HPDE6-E6E7 (cell line): ENCODE measurements around the gene CCDC190.
"Not testable (repeated sequence)": the region's sequence is repeated elsewhere in the genome, so short reads cannot be mapped to it uniquely, and the experiment has no call there.

Source experiments
- DNase-seq: peaks from one replicate; pipeline ENCODE4 v3.0.0; 2011; ENCODE audit warnings: missing footprints; ENCODE audit errors: extremely low spot score

Gene CCDC190

GRCh38 chr1:162835157-162835899, 25.6 kb downstream of the CCDC190 start:
- DNase-seq = no peak

DNA sequence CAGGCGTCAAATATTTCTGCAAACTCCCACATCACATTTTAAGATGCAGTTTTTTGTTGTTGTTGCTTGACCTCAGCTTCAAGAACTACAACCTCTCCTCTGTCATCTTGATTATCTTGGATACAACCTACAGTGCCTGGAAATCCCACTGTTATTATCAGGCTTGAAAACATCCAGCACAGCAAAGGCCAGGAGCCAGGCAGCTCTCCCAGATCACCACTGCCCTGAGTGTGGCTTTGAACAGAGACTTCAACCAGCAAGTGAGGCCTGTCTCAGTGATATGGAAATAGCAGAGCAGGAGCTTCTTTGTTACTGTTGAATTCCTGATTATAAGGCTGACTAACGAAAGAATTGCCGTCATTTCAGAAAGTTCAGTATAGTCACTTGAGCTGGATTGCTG, 28.5 kb downstream of the CCDC190 start:
- no peak for DNase-seq

- no peak for DNase-seq
Measured at GRCh38 chr1:162829268-162829667, 31.7 kb downstream of the CCDC190 start.

GRCh38 chr1:162823771-162824525, 37.0 kb downstream of the CCDC190 start:
- no peak for DNase-seq

DNA sequence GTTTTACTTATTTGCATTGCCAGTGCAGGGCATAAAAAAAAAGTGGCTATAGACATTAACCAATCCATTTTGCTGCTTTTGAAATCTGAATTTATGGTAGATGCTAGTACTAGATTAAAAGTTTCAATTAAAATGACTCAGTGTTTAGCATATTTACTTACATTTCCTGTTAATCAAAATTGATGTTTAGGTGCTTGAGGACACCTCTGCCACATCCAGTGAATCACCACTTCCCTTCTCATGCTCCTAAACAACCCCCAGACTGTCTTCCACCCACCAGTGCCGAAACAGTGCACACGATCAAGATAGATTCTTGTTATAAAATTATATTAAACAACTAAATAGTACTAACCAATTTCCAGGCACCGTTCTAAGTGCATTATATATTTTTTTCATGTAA, 37.7 kb downstream of the CCDC190 start:
- no peak for DNase-seq

- DNase-seq = no peak
Measured at GRCh38 chr1:162822391-162823200, 38.4 kb downstream of the CCDC190 start.

DNA sequence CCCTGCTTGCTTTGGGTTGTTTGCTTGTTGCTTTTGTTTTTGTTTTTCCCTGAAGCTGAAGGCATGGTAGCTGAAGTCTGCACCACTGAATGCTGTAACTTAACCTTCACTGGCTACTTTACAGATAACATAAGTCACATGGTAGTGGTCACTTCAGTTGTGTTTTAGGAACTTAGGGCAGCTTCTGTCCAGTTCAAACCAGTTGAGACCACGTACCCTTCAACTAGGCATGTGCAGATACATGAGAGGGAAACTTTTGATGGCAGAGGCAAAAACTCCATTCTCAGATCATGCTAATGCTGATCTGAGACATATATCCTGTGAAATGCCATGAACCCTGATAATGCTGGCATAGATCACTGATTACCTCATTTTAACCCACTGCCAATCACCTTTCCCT, 42.3 kb downstream of the CCDC190 start:
- DNase-seq = not testable (repeated sequence)

GRCh38 chr1:162818136-162818535, 42.8 kb downstream of the CCDC190 start:
- not testable (repeated sequence) for DNase-seq

GRCh38 chr1:162812357-162812756, 48.6 kb downstream of the CCDC190 start:
- not testable (repeated sequence) for DNase-seq

- not testable (repeated sequence) for DNase-seq
Measured at GRCh38 chr1:162807503-162807902, 53.5 kb downstream of the CCDC190 start.
